ENCODE measurements around the gene STARD10.

STARD10 gene

DNA sequence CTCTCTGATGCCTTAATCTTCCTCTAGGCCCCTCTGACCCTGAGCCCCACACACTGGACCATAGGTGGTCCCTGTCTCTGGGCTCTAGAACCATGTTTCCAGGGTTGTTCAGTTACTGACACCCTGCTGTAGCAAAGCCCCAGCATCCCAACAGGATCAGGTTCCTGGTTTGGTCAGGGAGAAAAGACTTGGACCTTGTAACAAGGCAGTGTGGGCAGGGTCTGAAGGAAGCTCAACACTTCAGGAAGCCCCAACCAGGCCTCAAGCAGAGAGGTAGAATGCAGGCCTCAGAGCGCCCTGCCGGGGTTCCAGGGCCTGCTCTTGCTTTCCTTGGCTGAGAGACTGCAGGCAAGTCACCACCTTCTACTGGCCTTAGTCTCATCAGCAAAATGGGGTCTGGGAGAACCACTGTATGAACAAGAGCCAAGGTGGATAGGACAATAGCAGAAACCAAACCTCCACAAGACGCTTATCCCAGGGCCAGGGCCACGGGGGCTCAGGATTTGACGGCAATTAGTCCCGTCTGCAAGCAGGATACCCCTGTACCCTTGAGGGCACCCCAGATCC is 46.5 kb downstream of the STARD10 start:
- TF ChIP-seq, protein P1, sequence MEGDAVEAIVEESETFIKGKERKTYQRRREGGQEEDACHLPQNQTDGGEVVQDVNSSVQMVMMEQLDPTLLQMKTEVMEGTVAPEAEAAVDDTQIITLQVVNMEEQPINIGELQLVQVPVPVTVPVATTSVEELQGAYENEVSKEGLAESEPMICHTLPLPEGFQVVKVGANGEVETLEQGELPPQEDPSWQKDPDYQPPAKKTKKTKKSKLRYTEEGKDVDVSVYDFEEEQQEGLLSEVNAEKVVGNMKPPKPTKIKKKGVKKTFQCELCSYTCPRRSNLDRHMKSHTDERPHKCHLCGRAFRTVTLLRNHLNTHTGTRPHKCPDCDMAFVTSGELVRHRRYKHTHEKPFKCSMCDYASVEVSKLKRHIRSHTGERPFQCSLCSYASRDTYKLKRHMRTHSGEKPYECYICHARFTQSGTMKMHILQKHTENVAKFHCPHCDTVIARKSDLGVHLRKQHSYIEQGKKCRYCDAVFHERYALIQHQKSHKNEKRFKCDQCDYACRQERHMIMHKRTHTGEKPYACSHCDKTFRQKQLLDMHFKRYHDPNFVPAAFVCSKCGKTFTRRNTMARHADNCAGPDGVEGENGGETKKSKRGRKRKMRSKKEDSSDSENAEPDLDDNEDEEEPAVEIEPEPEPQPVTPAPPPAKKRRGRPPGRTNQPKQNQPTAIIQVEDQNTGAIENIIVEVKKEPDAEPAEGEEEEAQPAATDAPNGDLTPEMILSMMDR (IDR thresholded peaks at IDR 0.05; ENCODE audit: low read depth, low read length, missing control alignments) = no peak
- no peak overlapping the region for H3K4me3 ChIP-seq (replicated peaks; ENCODE audit: low read depth, low read length)
- no peak for DNase-seq (ENCODE audit: extremely low read depth, low read depth)

DNA sequence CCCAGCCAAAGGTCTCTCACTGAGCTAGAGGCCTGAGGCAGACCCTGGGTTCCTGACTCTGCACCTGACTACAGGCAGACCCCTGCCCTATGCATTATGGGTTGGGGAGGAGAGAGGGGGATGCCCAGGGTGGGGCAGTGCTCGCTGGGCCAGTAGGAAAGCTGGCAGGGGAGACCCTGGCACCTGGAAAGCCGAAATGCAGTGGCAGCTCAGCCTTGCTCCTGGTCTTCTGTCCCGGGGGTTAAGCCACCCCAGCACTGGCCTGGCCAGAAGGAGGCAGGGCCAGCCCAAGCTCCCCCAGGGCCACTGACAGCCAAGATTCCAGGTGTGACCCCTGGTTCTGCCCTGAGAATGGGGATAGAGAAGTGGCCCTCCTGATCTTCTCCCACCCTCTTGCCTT is 47.0 kb downstream of the STARD10 start:
- no peak overlapping the region for H3K4me3 ChIP-seq (replicated peaks; ENCODE audit: low read depth, low read length)
- no peak for DNase-seq (ENCODE audit: extremely low read depth, low read depth)
- TF ChIP-seq, protein P1 (IDR thresholded peaks at IDR 0.05; ENCODE audit: low read depth, low read length, missing control alignments) = no peak

DNA sequence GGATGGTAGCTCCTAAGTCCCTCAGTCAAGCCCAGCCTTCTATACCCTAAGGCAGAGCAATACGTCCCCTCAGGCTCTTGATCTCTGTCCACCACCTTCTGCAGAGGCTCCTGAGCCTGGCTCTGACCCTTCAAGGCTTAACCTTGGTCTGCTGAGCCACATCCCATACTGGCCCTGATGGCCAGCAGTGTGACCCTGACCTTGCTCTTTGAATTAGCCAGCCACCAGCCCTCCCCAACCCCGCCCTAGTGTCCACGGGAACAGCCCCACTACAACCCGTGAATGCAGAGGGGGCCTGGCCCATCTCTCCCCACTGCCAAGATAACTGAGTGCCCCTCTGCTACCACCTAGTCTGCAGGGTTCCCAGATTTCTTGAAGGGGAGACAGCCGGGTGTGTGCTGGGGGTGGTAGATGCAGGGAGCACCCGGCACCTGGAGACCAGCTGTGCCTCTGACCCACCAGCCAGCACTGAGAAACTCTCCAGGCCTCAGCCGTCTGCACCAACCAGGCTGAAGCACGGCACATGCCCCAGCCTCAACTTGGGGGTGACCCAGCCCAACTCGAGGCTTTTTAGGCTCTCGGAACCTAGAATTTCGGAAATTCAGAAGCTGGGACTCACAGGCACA is 47.8 kb downstream of the STARD10 start:
- TF ChIP-seq, protein P1 (IDR thresholded peaks at IDR 0.05; ENCODE audit: low read depth, low read length, missing control alignments) = no peak

GRCh38 chr11:72745511-72745910 is 48.3 kb downstream of the STARD10 start:
- no peak for DNase-seq (ENCODE audit: extremely low read depth, low read depth)
- H3K4me3 ChIP-seq (replicated peaks; ENCODE audit: low read depth, low read length) = no peak overlapping the region
- TF ChIP-seq, protein P1 (IDR thresholded peaks at IDR 0.05; ENCODE audit: low read depth, low read length, missing control alignments) = no peak

More for the DNA sequence above, 47.8 kb downstream of the STARD10 start:
- no peak for DNase-seq (ENCODE audit: extremely low read depth, low read depth)
- no peak overlapping the region for H3K4me3 ChIP-seq (replicated peaks; ENCODE audit: low read depth, low read length)

- no peak for DNase-seq (ENCODE audit: extremely low read depth, low read depth)
- H3K4me3 ChIP-seq (replicated peaks; ENCODE audit: low read depth, low read length) = no peak overlapping the region
- TF ChIP-seq, protein P1 (IDR thresholded peaks at IDR 0.05; ENCODE audit: low read depth, low read length, missing control alignments) = no peak
Measured at GRCh38 chr11:72744474-72744873, 49.4 kb downstream of the STARD10 start.

DNA sequence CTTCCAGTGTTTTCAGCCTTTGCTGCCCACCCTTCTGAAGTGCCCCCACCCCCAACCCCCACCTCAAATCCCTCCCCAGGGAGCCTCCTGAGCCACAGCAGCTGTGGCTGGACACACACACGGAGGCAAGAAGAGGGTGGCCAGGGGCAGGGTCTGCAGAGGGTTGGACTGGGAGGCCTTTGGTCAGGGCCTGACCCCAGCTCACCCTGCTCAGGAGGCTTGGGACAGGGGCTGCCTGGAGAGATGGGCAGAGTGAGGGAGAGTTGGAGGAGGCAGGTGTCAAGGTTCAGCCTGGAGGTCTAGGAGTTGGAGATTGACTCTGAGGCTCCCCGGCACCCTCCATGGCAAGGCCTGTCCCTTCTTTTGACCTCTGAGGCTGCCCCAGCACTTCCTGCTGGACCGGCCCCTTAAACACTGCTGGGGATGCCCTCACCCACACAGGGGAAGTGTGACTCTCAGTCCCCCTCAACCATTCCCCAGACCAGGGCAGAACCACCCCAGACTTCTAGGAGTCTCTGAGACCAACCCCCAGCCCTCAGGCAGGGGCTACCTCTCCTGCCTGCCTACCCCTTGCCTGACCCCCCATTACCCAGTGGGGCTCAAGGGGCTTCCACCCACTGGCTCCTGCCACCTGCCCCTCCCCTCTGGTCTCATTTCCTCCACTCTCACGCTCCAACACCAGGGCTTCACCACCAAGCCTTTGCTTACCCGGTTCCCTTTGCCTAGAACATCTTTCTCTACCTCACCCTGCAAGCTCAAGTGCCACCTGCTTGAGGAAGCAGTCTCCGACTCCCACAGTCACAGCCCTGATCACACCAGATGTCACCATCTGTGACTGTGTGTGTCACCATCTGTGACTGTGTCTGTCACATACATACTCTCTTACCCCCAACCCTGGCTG is 50.3 kb downstream of the STARD10 start:
- TF ChIP-seq, protein P1 (IDR thresholded peaks at IDR 0.05; ENCODE audit: low read depth, low read length, missing control alignments) = no peak
- no peak overlapping the region for H3K4me3 ChIP-seq (replicated peaks; ENCODE audit: low read depth, low read length)
- DNase-seq (ENCODE audit: extremely low read depth, low read depth) = no peak

Data from HFF-Myc (cell line).